Mesenteric fat pad (tissue), 1 donor: ENCODE data around the gene PHKG1. TPM values are rescaled to one million over a fixed set of nuclear protein-coding genes. Genes with fewer than 3 reads are reported as not detected.

Experiments used
- DNase-seq: peaks from one replicate; pipeline ENCODE4 v3.0.0-alpha.2; 2020; ENCODE audit warnings: low spot score
- total RNA-seq: library from RNA; stranded (reverse); fragmentation: NEBNext Ultra II Directional; extraction: Animal tissue kit (Norgen Biotek cat#: 25700); gene quantifications from one replicate; pipeline ENCODE4 v1.2.1, GENCODE V29; 2021
- donor health status: DM: yes; HTN: yes; CAD: no.

The PHKG1 gene
- total RNA-seq, 1 donor from 2014 or later, result 2.8 TPM

GRCh38 chr7:56083150-56083785 lies 9.5 kb downstream of the PHKG1 start:
- no peak for DNase-seq

- no peak for DNase-seq
These were observed 11.0 kb downstream of the PHKG1 start for GRCh38 chr7:56081626-56082340.

- DNase-seq, result peak; percentile 72
These were observed 11.9 kb downstream of the PHKG1 start for GRCh38 chr7:56080726-56081435.

GRCh38 chr7:56079450-56080185 lies 13.1 kb downstream of the PHKG1 start:
- peak; percentile 92 for DNase-seq

GRCh38 chr7:56078196-56078595 lies 14.6 kb downstream of the PHKG1 start:
- peak; percentile 73 for DNase-seq

- peak; percentile 43 for DNase-seq
These were observed 15.1 kb downstream of the PHKG1 start for GRCh38 chr7:56077681-56078080.

GRCh38 chr7:56074371-56074791 lies 18.4 kb downstream of the PHKG1 start:
- peak; percentile 90 for DNase-seq

- peak; percentile 78 for DNase-seq
These were observed 26.4 kb downstream of the PHKG1 start for GRCh38 chr7:56066376-56066775.

- DNase-seq, result peak; percentile 97
These were observed 28.7 kb downstream of the PHKG1 start, which contains the start of gene SUMF2 for GRCh38 chr7:56063882-56064625. SUMF2 (plus strand) TSS chr7:56064286; CDS start chr7:56064312, 26 bp downstream.

- DNase-seq, result no peak
These were observed 29.3 kb downstream of the PHKG1 start for GRCh38 chr7:56063500-56063881.

- no peak for DNase-seq
These were observed 30.4 kb downstream of the PHKG1 start for GRCh38 chr7:56062382-56062781.

- no peak for DNase-seq
These were observed 38.8 kb downstream of the PHKG1 start for GRCh38 chr7:56053993-56054392.

- peak; percentile 35 for DNase-seq
These were observed 39.4 kb downstream of the PHKG1 start for GRCh38 chr7:56053379-56053778.

- DNase-seq, result peak; percentile 99
These were observed 41.2 kb downstream of the PHKG1 start, which contains the start of the genes CCT6A and PSPH for GRCh38 chr7:56051339-56052191. CCT6A (plus strand) TSS chr7:56051765; CDS start chr7:56051849, 84 bp downstream. PSPH (minus strand) TSS chr7:56051444; CDS start chr7:56021212, 30,232 bp downstream.

- no peak for DNase-seq
These were observed 41.8 kb downstream of the PHKG1 start for GRCh38 chr7:56051053-56051338.

- peak; percentile 47 for DNase-seq
These were observed 44.0 kb downstream of the PHKG1 start for GRCh38 chr7:56048763-56049162.

GRCh38 chr7:56048245-56048644 lies 44.5 kb downstream of the PHKG1 start:
- DNase-seq, result no peak

GRCh38 chr7:56047446-56048116 lies 45.2 kb downstream of the PHKG1 start:
- peak; percentile 43 for DNase-seq
